ENCODE data around the gene KRT13.

KRT13 gene

GRCh38 chr17:41484920-41485904, 20.2 kb downstream of the KRT13 start:
- DNase-seq (ENCODE audit: low spot score), result no peak
- TF ChIP-seq CTCF (IDR thresholded peaks at IDR 0.05; ENCODE audit: extremely low read depth, missing control alignments), result no peak

GRCh38 chr17:41483991-41484826, 21.2 kb downstream of the KRT13 start:
- no peak for TF ChIP-seq CTCF (IDR thresholded peaks at IDR 0.05; ENCODE audit: extremely low read depth, missing control alignments)
- DNase-seq (ENCODE audit: low spot score), result no peak

- DNase-seq (ENCODE audit: low spot score), result no peak
- TF ChIP-seq CTCF (IDR thresholded peaks at IDR 0.05; ENCODE audit: extremely low read depth, missing control alignments), result no peak
Measured at GRCh38 chr17:41483531-41483930, 21.9 kb downstream of the KRT13 start.

- TF ChIP-seq CTCF (IDR thresholded peaks at IDR 0.05; ENCODE audit: extremely low read depth, missing control alignments), result no peak
- DNase-seq (ENCODE audit: low spot score), result no peak
Measured at GRCh38 chr17:41481036-41481435, 24.4 kb downstream of the KRT13 start, which contains the start of gene KRT35. Gene KRT35, minus strand, starts transcription at chr17:41481151. Its CDS starts 54 bp downstream, at chr17:41481097.

GRCh38 chr17:41480581-41480980, 24.8 kb downstream of the KRT13 start:
- DNase-seq (ENCODE audit: low spot score), result no peak
- TF ChIP-seq CTCF (IDR thresholded peaks at IDR 0.05; ENCODE audit: extremely low read depth, missing control alignments), result no peak

GRCh38 chr17:41480136-41480535, 25.3 kb downstream of the KRT13 start:
- no peak for TF ChIP-seq CTCF (IDR thresholded peaks at IDR 0.05; ENCODE audit: extremely low read depth, missing control alignments)
- DNase-seq (ENCODE audit: low spot score), result no peak

- DNase-seq (ENCODE audit: low spot score), result no peak
- no peak for TF ChIP-seq CTCF (IDR thresholded peaks at IDR 0.05; ENCODE audit: extremely low read depth, missing control alignments)
Measured at GRCh38 chr17:41478237-41478636, 27.2 kb downstream of the KRT13 start.
